Bladder microvascular endothelial cell (primary cell): ENCODE results near the gene ZC2HC1C. TPM values are rescaled to one million over a fixed set of nuclear protein-coding genes. Genes with fewer than 3 reads are reported as not detected.

Experiments
- total RNA-seq: library from RNA; depleted of rRNA; stranded (reverse); fragments of >200 nt; gene quantifications from 2 replicates; pipeline ENCODE4 v1.2.3, GENCODE V29; 2014

Gene ZC2HC1C
- total RNA-seq, result 0.49 and 0.63 TPM in 2 replicates

GRCh38 chr14:75069121-75069810 is at the start of gene ZC2HC1C:
Gene ZC2HC1C, plus strand, starts transcription at chr14:75069641. Its CDS starts 933 bp downstream, at chr14:75070574.

DNA sequence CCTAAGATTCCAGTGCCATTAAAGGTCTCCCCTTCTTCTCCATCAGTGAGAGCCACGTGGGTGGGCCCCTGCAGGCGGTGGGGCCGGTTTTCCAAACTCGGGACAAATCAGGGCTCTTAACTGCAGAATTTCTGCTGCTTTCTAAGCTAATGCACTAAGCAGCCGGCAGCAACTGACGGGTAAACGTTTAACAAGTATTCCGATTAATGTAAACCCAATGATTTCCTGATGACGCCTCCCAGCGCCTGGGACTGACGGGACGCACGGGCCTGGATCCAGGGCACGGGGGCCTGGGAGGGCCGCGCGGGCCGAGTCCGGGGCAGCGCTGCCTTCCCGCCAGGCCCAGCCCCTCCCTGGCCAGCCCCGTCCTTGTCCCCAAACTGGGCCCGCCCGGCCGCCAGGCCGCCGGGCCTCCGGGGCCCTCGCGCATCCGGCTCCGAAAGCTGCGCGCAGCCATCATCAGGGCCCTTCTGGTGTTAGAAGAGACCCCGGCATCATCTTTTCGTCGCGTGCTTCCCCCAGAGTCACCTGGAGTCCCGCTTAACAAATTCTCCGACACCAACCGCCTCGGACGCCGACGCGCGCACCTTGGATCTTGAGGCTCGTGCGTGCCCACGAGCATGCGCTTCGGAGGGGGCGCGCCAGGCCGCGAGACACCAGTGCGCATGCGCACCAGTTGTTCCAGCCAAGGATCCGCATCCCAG is 18.4 kb upstream of the ZC2HC1C start, which contains the start of gene MLH3:
Gene MLH3 (minus strand): TSS at position 616 of the 704 bp plus-strand sequence. CDS start 1,812 bp downstream, outside the sequence.

DNA sequence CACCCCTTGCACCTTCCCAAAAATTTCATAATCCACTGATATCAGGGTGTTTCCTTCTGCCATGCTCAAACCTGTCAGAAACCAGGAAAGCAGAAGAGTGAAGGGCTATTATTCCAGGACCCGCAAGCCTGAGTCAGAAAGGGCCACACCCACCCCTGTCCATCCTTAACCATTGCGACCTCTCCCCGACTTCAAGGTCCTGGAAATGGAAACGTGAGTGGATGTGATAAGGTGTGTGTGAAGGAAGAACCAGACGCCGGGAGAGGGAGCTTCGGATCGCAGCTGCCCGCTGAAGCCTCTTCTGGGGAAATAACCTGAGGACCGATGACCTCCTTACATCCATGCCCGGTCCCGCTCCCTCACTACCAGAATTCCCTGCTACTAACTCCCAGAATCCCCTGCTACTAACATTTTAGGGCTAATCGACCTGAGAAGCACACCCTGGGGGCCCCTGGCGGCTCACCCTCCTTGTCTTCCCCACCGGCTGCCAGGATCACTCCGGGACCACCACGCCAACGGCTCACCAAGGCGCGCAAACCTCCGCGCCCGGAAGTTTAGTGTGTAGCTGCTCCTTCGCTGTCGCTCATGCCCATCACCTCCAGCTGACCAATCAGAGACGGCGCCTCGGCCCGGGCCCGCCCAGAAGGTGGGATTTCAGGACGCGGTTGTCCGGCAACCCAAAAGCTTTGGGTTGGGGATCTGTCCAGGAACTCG is 5.8 kb upstream of the ZC2HC1C start, which contains the start of gene ACYP1:
Gene ACYP1 (minus strand): TSS at position 534 of the 714 bp plus-strand sequence. CDS start 471 bp downstream, at position 63.

GRCh38 chr14:75126679-75127473 is 57.4 kb downstream of the ZC2HC1C start, which contains the start of gene NEK9:
Gene NEK9, minus strand, starts transcription at chr14:75127048. Its CDS starts 127 bp downstream, at chr14:75126921.

Other genes starting within 250 kb of the ZC2HC1C start
- gene PROX2, start 193.5 kb upstream of the ZC2HC1C start, total RNA-seq, result not detected in 2 replicates
- 46.1 and 73.6 TPM in 2 replicates for gene DLST, start 187.7 kb upstream of the ZC2HC1C start, total RNA-seq
- 7.0 and 15.9 TPM in 2 replicates for gene RPS6KL1, start 146.4 kb upstream of the ZC2HC1C start, total RNA-seq
- gene PGF, start 114.0 kb upstream of the ZC2HC1C start, total RNA-seq, result 121 and 214 TPM in 2 replicates
- 87.8 and 126 TPM in 2 replicates for gene EIF2B2, start 66.7 kb upstream of the ZC2HC1C start, total RNA-seq
- gene MLH3, start 18.2 kb upstream of the ZC2HC1C start, total RNA-seq, result 6.8 and 18.4 TPM in 2 replicates
- 8.7 and 13.7 TPM in 2 replicates for gene ACYP1, start 5.6 kb upstream of the ZC2HC1C start, total RNA-seq
- 31.2 and 65.6 TPM in 2 replicates for gene NEK9, start 57.4 kb downstream of the ZC2HC1C start, total RNA-seq
- 105 and 250 TPM in 2 replicates for gene TMED10, start 107.0 kb downstream of the ZC2HC1C start, total RNA-seq
- 1.6 and 116 TPM in 2 replicates for gene FOS, start 209.2 kb downstream of the ZC2HC1C start, total RNA-seq